Activated CD8-positive, alpha-beta memory T cell treated with anti-CD3 and anti-CD28 coated beads for 4 hours (primary cell): ENCODE data around the gene RBFOX2.

Experiments used
- DNase-seq, 2 donors: peaks; one replicate each; pipeline ENCODE4 v3.0.0-alpha.2; 2020; ENCODE audit warnings: low read depth in 2 of 2

The RBFOX2 gene

GRCh38 chr22:35930933-35931332 is 97.7 kb downstream of the RBFOX2 start:
- DNase-seq, result no peak

- DNase-seq, result no peak
Measured at GRCh38 chr22:35928285-35928798, 100.3 kb downstream of the RBFOX2 start.

DNA sequence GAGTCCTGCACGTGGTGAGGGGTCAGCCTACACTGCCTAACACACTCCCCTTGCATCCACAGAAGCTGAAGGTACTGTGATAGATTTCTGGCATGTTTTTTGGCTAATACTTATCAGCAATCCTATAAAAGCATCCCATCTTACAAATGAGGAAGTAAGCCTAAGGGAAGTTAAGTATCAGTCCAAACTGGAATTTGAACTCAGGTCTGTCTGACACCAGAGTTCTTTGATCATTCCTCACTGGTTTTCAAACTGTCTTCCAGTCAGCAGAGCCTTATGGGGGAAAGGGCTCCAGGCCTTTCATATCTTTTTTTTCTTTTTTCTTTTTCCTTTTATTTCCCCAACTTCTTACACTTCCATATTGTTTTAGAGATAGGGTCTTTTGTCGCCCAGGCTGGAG is 105.6 kb downstream of the RBFOX2 start:
- no peak for DNase-seq

DNA sequence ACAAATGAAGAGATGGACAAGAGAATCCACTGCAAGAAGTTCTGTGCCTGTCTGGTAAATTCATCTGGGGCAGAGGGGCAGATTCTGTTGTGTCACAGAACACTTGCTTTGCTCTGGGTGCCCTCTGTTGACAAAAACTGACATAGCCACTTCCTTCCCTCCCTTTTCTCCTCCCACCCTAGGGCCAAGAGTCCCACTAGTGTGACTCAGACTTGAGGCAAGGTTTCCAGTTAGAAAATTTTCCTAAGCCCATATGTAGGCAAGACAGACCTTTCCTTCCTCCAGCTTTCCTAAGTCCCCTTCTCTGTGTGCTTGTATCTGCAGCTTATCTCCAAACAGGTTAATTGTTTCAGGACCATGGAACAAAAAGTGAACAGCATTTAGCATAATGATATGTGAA is 106.8 kb downstream of the RBFOX2 start:
- peak in 1 of 2 donors; percentile 9 for DNase-seq

DNA sequence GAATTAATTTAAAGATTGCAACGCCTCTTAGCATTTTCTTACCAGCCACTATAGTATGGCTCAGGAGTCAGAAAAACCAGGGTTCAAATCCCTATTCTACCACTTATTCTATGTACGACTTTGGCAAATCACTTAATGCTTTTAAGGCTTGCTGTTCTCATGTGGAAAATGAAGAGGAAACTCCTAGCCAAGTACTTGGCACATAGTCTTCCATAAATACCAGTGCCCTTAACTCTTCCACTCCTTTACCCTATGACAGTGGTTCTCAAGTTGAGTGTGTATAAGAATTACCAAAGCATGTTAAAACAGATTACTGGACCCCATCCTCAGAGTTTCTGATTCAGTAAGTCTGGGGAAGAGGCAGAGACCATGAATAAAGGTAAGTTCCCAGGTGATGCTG is 107.6 kb downstream of the RBFOX2 start:
- DNase-seq, result no peak

GRCh38 chr22:35919002-35919542 is 109.6 kb downstream of the RBFOX2 start:
- no peak for DNase-seq

DNA sequence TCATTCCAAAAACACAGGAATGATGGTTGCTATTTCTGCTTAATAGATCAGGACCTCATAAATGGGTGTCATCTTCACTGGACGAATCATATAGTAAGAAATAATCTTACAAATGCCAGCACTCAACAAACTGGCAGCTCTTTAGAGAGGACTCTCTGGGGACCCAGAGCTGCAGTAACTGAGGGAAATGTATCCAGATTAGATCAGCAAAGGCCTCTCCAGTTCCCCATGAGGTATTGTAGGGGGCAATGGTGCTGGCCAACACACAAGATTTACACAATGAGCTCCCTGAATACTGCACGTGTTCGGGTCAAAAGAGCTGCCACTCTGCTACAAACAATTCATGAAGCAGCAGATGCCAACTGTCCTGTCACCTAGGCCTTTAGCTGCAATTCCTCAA is 110.2 kb downstream of the RBFOX2 start:
- no peak for DNase-seq

- no peak for DNase-seq
Measured at GRCh38 chr22:35917651-35918050, 111.0 kb downstream of the RBFOX2 start.

- DNase-seq, result no peak
Measured at GRCh38 chr22:35915477-35916013, 113.1 kb downstream of the RBFOX2 start.

DNA sequence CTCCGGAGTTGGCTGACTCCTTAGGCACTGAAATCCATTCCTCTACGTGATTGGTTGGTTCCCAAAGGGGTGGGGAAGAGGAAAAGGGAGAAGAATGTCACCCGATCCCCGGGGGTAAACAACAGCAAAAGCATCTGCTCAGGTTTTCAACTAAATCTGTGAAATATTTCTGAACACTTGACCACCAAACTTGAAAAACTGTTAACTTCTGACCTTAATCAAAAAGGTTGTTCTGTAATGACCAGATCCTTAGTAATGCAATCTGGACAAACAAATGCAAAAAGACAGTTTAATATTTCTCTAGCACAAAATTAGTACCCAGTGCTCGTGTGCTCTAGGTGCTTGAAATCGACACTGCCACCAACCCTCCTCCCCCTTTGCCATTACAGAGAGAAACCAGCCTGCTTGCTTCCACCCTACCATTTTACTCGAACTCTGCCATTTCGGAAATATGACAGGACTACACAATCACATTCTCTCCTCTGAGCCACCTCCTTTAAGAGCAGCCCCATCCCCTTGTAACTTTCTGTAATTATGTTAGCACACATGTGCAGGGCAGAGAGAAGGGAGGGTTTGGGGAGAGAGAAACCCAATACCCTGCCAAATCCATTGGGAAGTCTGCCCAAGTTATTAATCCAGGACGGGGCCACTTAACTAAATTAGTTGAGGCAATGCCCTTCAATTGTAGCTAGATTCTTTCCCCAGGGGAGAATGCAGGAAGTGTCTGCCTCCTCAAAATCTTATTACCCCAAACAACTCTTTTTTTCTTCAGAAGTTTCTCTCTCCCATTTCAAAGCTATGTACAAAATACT is 113.8 kb downstream of the RBFOX2 start:
- no peak for DNase-seq

GRCh38 chr22:35914357-35914664 is 114.3 kb downstream of the RBFOX2 start:
- no peak for DNase-seq

GRCh38 chr22:35913925-35914324 is 114.7 kb downstream of the RBFOX2 start:
- no peak for DNase-seq

DNA sequence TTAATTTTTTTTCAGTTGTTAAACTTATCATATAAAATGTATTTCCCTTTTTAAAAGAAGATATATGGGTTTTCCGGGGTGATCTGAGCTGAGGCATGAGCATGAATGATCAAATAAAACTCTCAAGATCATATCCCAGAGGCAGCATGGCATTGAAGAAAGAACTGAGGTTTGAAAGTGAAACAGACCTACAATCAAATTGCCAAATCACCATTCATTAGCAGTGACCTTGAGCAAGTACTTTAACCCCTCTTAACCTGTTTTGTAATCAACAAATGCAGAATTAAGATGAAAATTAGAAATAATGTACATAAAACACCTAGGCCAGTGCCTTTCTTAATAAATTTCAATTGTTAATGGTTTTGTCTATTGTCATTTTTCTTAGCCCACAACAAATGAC is 116.0 kb downstream of the RBFOX2 start:
- no peak for DNase-seq

- DNase-seq, result no peak
Measured at GRCh38 chr22:35911877-35912276, 116.7 kb downstream of the RBFOX2 start.

GRCh38 chr22:35910926-35911325 is 117.7 kb downstream of the RBFOX2 start:
- DNase-seq, result no peak

GRCh38 chr22:35910003-35910769 is 118.4 kb downstream of the RBFOX2 start:
- no peak for DNase-seq

- no peak for DNase-seq
Measured at GRCh38 chr22:35905894-35906293, 122.7 kb downstream of the RBFOX2 start.

DNA sequence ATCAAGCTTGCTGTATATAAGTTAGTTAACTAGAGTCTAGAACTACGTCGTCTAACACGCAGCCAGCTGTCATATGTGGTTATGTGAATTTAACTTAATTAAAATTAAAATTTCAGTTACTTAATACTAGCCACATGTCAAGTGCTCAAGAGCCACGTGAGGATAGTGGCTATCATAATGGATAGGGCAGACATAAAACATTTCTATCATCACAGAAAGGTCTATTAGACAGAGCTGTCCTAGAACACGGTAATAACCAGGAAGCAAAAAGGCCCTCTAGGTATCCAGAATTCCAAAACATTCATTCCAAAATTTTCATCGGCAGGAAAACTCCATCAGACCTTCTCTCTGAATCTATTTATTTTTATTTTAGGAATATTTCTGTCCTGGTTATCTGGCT is 123.9 kb downstream of the RBFOX2 start:
- no peak for DNase-seq

DNA sequence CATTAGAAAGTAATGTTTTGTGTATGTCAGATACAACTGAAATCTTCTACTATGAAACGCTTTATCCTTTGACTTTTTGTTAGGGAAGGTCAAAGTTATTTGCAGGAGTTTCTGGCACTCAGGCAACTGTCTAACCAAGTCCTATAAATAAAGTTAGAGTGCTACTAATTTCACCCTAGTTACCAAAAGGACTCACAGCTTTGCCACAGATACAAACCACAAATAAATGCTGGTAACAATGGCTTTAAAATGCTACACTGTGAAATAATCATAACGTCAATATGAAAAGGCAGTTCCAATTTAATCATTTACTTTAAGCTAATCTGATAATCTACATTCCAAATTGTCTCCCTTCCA is 124.3 kb downstream of the RBFOX2 start:
- no peak for DNase-seq

GRCh38 chr22:35903571-35904335 is 124.9 kb downstream of the RBFOX2 start:
- DNase-seq, result no peak

DNA sequence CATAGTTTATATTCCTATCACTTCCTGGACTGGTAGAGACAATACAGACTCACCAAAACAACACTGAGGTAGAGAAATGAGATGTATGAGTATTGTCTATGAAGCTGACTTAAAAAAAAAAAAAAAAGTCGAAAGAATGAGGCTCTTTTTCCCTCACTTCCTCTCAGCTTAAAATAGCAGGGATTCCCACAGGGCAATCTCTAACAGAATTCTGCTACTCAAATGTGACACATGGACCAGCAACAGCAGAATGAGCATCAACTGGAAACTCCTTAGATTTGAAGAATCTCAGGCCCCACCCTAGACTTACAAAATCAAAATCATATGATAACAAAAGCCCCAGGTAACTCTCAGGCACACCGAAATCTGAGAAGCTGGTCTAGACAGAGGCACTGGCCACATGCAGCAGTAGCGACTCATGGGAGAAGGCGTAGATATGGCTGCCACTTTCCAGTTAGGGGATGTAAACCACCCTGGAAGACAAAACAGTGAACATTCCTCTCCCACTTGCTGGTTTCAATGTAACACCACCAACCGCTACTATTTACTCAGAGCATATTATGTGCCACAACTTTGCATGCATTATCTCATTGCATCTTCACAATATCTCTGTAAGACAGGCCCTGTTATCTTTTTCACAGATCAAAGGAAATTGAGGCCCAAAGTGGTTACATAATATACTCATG is 128.0 kb downstream of the RBFOX2 start:
- no peak for DNase-seq
